RCC 7860 (cell line): Measurements from ENCODE around the gene COL15A1.

Experiments used
- DNase-seq: peaks from one replicate; pipeline ENCODE4 v3.0.0-alpha.2; 2015; ENCODE audit warnings: low spot score
- FAIRE-seq: peaks from 2 replicates; lab custom pipeline; 2012; peaks lifted over from hg19 to GRCh38; lab: Jason Lieb, UNC

The COL15A1 gene

DNA sequence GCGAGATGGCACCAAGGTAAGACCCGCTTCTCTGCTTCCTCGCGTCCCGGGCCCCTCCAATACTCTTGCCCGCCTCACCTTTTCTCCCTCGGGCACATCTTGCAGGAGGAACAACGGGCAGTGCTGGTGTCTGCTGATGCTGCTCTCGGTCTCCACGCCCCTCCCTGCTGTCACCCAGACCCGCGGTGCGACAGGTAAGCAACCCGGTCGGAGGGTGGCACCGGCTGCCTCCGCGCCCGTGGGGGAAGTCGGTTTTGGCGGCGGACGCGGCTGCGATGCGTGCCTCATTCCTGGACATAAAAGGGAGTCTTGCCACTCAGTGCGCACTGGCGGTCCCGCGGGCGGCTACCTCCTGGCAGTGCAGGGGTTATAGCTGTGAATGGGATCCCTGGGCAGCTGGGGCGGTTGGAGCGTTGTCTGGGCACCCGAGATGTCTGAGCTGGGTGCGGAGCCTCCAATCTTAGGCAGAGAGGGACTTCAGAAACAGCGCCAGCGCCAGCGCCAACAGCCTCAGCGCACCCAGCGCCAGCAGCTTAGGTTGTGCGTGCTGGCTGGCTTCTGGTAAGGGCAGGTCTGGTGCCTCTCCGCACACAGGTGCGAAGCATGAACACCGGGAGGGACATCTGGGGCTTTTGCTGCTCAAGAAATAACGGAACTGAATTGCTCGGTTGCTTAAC, 488 bp downstream of the COL15A1 start:
- DNase-seq, result no peak
- no peak for FAIRE-seq

DNA sequence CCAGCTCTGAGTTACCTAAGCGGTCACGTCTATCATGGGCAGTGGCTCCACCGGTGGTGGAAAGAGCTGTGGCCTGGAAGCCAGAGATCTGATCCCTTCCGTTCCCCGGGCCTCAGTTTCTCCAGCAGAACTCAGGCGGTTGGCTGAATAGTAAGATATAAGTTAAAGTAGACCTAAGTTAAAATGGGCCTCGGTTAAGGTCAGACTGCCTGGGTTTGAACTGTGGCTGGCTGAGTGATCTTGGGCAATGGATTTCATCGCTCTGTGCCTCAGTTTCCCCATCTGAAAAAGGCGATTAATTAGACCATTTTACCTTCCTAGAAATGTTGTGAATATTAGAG, 997 bp downstream of the COL15A1 start:
- DNase-seq, result no peak
- FAIRE-seq, result no peak

DNA sequence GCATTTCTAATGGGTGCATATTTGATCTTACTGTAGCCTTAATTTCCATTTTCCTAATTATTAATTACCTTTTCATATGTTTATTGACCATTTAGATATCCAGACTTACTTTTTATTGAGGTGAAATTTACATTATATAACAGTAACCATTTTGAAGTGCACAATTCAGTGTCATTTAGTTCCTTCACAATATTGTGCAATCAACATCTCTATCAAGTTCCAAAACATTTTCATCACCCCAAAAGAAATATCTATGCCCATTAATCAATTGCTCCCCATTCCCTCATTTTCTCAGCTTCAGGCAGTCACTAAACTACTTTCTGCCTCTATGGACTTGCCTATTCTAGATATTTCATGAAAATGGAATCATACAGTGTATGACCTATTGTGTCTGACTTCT, 5.9 kb downstream of the COL15A1 start:
- DNase-seq, result no peak
- FAIRE-seq, result no peak

DNA sequence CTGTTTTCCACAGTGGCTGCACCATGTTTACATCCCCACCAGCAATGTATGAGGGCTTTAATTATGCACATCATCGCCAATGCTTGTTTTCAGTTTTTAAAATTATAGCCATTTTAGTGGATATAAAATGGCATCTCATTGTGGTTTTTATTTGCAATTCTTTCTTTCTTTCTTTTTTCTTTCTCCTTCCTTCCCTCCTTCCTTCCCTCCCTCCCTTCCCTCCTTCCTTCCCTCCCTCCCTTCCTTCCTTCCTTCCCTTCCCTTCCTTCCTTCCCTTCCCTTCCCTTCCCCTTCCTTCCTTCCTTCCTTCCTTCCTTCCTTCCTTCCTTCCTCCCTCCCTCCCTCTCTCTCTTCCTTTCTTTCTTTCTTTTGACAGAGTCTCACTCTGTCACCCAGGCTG, 6.6 kb downstream of the COL15A1 start:
- FAIRE-seq (no peak), DNase-seq (no peak)

DNA sequence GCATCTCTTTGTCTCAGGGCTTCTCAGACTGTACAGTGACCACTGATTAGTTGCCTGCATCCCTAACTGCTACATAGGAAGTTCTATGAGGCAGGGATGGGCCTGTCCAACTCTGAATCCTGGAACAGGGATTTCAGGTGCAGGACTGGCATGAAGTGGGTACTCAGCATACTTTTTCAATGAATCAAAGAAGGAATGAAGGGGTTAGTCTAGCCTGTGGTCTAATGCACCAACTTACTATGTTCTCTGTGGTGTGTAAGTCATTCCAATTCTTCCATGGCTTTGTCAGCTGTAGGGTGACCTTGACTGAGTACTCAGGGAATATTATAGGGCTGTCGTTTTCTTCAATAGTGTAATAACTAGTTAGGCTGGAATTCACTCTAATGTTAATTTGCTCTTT, 8.3 kb downstream of the COL15A1 start:
- no peak for DNase-seq

DNA sequence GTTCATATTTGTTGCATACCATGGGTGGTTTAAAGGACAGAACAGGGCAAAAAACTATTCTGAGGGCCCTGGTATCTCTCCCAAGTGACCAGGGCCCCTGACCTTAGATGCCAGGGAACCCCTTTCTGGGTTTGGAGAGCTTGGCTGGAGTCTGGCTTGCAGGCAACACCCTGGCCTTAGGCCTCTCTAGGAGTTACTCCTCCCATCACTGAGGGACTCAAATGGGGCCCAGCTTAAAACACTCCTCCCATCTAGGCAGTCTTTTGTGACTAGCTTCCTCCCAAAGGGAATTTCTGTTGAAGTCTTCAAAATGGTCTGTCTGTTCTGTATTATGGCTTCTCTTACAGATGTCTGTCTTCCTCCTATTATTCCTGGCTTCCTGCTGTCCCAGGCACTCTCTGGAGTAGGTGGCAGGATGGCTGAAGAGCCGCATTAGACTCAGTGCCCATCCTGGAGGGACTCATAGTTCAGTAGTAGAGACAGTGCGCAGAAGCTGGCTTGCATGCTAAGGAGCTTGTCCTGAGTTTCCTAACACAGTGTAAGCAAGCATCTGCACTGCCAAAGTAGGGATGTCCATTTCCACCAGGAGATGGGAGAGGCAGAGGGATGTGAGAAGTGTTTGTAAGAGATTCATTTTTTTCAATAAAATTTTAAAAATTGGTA, 10.0 kb downstream of the COL15A1 start:
- no peak for FAIRE-seq

More for the DNA sequence above, 8.3 kb downstream of the COL15A1 start:
- no peak for FAIRE-seq

DNA sequence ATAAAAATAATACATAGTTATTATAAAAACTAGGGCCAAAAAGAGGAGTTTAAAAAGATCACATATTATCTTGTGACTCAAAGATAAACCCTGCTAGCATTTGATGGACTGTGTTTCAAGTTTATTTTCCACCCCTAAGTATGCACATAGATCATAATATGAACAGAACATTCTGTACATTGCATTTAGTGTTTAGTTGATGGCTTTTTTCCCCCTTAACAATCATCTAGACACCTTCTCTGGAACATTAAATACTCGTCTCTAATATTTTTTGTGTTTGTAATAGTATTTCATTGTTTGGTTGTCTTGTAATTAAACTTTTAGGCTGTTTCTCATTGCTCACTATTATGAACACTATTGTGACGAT, 10.5 kb downstream of the COL15A1 start:
- DNase-seq (no peak), FAIRE-seq (no peak)

More for the DNA sequence above, 10.0 kb downstream of the COL15A1 start:
- no peak for DNase-seq

DNA sequence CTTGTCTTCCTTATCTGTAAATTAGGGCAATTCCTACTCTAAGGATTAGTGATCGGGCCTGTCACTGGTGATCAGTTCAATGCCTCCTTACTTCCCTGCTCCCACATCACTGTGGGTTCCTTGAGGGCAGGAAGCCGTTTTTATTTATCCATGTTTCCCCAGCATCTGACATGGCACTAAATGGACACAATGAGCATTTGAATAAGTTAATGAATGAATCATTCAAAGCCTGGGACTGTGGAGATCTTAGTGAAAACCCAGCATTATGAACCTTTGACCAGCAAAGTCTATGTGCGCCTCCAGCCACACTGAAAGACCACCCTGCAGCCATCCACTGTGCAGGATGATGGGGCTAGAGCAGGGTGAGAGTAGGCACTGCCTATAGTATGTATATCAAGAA, 11.6 kb downstream of the COL15A1 start:
- no peak for DNase-seq
- no peak for FAIRE-seq

DNA sequence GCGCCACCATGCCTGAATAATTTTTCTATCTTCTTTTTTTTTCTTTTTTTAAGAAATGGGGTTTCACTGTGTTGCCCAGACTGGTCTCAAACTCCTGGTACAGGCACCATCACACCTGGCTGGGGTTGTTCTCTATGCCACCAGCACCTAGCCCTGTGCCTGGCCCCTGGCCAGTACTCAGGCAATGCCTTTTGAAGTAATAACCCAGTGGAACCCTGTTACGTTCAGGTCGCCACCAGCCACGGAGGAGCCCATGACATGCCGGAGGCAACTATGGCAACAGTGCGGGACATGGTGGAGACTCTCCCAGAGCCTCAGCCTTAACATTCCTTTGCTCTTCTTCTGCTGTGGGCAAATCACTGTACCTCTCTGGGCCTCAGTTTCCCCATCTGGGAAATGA, 14.1 kb downstream of the COL15A1 start:
- no peak for FAIRE-seq
- no peak for DNase-seq

DNA sequence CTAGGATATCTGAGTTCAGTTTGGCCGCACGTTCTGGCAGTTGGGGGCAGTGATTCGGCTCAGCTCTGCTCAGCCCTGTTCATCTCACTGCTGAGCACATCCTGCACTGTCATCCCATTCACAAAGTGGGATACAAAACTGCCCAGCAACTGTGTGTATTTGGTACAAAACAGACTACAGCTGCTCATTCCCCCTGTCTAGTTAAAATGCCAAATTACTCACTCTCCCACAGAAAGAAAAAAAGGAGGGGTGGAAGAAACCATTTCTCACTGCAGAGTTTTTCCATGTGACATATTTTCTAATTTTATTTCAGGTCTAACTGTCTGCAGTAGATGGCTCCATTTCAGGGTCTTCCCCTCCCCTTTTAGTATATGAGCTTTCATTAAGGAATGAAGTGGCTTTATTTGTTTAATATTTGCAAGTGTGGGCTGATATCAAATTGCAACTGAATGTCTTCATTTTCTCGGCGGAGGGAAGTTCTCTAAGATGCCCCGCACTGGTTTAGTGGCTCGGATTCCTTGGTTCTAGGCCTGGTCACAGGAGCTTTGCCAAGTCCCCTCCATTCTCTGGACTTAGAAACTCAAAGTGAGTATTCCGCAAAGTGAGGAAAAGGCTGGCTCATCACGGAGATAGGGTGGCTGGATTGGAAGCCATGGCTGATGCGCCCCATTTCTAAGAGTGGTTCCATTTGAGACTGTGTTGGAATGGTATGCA, 14.7 kb downstream of the COL15A1 start:
- FAIRE-seq, result no peak

DNA sequence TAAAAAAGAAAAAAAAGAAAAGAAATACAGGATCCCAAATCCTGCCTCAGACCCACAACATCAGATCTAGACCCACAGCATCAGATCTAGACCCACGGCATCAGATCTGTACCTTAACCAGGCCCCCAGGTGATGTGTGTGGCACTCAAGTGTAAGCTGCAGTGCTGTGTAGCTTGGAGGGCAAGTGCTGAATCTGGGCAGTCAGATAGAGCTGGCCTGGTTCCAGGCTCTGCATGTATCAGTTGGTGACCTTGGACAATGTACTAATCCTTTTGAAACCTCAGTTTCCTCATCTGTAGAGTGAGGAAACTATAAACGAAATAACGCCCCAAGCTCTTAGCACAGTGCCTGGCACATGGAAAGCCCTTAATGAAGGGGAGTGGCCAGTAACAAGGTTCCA, 16.7 kb downstream of the COL15A1 start:
- no peak for DNase-seq
- no peak for FAIRE-seq

More for the DNA sequence above, 14.7 kb downstream of the COL15A1 start:
- no peak for DNase-seq

DNA sequence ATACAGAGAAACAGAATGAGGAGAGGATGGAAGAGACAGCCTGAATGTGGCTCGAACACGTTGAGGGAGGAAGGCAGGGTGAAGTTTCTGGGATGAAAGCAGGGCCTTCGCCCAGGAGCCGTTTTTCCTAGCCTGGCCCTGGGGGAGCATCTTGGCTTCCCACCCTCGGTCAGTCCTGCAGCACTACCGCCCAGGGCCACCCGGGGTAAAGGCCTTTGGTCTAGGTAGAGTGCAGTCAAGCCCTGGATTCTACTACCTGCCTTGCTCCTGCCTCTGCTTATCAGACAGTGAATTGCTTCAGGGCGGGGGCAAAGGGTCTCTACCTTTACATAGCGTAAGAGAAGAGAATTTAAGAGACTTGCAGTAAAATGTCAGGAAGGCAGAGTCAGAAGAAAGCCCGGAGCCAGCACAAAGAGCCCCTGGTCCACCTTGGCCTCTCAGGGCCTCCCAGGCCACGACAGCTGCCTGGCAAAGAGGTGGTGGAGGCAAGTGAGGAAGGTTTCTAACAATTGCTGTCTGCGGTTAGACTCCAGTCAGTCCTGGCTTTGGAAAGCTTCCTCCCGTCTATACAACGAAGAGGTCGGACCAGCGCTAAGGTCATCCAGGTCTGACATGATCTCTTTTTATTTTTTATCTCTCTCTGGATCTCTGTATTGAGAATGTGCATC, 17.9 kb downstream of the COL15A1 start:
- FAIRE-seq, result no peak
- DNase-seq, result no peak

DNA sequence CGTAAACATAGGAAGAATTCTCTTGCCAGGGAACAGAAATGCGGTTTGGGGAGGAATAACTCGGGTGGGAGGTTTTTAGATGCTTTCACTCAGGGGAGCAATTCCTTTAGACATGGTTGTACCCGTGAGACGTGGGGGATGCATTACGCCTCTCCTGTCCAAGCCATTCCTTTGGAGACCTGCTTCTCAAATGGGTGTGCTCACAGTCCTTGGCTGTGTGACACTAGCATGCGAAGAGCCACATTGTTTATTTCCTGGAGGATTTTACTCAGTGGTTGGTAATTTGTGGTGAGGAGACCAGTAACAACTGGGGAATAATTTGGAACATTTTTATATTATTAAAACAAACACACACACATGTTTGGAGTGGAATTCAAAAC, 18.5 kb downstream of the COL15A1 start:
- FAIRE-seq, result no peak
- DNase-seq, result no peak

DNA sequence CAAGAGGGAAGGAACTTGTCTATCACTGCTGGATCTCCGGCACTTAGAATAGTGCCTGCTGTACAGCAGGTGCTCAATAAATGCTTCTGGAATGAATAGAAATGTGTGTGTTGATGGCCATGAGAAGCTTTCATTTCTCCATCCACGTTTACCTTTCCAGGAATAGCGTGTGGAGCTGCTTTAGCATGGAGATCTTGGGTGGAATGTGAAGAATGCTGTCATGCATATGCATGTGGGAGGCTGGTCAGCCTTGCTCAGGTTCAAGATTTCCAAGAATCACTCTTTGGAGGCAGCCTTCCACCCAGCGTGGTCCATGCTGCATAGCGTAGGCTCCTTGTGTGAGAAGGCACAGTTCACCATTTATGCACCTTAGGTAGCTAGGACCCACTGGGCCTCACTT, 19.2 kb downstream of the COL15A1 start:
- DNase-seq (no peak), FAIRE-seq (no peak)

DNA sequence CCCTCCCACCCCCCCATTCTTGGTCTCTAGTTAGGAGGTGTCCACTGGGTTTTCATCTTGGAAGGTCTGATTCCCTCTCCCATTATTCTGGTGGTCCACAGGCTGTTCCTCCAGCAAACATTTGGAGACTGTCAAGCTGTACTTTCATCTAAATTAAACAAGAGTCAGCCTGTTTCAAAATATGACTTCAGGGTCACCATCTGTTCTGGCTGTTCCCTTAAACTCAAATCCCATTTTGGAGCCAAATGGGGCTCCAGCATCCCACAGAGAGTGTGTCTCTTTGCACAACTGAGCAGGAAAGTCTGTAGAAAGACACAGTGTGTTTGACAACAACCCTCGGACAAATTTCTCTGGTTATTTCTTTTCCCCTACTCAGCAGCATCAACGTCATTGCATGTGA, 20.5 kb downstream of the COL15A1 start:
- FAIRE-seq (no peak), DNase-seq (no peak)

DNA sequence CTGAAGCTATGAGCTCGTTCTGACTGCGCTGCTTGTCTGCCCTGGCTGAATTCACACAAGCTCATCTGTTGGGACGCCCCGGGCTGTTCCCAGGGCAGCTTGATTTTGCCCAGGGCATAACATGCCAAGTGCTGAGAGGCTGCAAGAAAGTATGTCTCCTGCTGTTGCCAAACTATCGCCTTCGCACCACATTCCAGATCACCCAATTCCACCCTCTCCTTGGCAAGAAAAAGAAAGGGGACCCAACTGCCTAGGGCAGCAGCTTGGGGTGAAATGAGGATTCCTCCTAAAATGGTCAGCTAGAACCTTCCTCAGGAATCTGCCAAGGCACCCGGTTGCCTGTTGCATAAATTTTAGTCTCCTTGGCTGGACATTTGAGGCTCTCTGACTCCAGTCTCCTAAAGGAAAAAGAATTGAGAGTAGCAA, 21.2 kb downstream of the COL15A1 start:
- DNase-seq (no peak), FAIRE-seq (no peak)

DNA sequence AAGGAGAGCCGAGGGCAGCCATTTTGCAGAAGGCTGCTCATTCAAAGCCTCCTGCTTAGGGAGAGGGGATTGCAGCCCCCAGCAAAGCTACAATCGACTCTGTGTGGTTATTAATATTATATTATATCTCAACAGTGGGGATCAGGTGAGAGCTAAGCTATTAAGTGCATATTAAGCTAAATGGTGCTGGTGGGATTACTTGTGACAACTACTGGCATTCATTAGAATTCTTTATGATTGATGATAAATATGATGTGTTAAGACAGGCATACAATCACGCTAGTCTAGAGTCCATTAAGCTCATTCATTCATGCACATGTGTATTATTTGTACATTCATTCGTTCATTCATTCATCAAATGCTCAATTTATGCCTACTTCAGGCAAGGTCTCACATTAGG, 23.0 kb downstream of the COL15A1 start:
- FAIRE-seq, result no peak
- DNase-seq, result no peak

DNA sequence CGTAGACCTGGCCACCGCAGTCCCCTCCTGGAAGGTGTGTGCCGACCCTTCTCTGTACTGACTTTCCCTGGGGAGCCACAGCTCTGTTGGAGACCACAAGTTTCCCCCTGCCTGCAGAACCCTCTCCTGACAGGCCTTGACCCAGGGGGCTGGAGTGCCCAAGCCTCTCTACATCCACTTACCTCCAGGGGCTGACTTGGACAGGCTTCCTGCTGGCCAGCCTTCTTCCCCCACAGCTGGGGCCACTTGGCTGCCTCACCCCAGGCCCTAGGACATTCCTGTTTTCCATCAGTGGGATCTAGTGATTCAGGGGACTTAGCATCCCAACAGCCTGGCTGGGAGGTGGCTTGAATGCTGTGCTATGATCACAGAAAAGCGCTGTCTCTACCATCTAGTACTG, 23.6 kb downstream of the COL15A1 start:
- FAIRE-seq (no peak), DNase-seq (no peak)

DNA sequence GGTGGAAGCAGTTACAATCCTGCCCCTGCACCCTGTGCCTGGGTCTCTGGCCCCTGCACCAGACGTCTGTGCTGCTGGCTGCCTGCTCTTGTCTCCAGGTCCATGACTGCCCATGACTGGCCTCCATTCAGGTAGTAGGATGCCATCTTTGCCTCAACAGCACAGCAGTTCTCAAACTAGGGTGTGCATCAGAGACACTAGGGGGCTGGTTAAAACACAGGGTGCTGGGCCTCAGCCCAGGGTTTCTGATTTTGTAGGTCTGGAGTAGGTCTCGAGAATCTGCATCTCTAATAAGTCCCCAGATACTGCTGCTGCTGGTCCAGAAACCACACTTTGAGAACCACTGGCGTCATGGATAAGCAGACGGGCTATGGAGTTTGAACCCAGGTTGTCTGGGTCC, 24.0 kb downstream of the COL15A1 start:
- FAIRE-seq (no peak), DNase-seq (no peak)

DNA sequence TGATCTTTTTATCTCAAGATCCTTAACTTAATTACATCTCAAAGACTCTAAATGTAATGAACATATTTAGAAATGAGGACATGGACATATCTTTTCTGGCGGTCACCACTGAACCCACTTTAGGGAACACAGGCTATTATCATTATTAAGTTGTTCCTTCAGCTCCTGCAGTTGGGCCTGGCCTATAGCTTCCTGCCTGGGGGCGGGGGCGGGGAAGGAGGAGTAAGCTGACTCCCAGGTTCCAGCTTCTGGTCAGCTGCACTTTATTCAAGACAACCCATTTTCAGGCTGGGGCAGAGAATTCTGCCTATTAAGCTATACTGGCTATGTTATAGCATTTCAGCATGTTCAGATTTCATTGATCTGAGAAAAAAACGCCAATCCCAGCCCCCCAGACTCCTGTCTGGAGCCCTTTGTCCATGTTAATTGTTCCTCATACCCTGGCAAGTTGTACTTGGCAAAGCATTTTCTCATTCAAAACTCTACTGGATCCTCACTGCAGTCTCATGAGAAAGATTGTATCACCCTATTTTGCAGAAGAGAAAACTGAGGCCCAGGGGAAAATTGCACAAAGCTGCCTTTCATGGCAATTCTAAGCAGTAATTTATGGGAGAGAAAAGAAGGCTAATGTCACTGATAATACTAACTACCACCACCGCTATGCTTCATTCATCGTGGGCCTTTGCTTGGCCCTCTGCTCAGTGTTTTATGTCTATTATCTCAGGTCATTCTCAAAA, 25.1 kb downstream of the COL15A1 start:
- no peak for DNase-seq
- FAIRE-seq, result no peak

DNA sequence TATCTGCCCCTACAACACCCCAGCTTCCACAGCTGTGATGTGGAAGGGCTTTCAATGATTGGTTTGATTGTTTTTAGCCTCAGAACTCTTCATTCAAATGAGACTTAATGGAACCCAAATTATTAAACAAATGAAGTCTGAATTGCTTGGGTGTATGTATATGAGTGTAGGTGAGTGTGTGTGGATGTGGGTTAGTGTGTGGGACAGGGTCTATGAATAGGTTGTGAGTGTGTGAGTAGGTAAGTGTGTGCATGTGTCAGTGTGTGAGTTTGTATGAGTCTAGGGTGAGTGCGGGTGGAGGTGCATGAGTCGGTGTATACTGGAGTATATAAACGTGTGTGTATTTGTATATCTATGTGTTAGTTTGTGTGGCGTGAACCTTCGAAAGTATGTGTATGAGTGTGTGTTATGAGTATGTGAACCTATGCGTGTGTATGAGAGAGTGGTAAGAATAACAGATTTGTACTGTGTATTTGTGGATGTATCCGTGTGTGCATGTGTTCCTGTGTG, 26.9 kb downstream of the COL15A1 start:
- FAIRE-seq, result no peak
- DNase-seq, result no peak
